ENCODE data around the gene UPF2. TPM values are rescaled to one million over a fixed set of nuclear protein-coding genes. Genes with fewer than 3 reads are reported as not detected.

Gene UPF2
- total RNA-seq, 1 donor from 2014 or later = 16.4 TPM

GRCh38 chr10:11933577-11934223 is 108.9 kb downstream of the UPF2 start:
- peaks cover 2% of the 10 kb centered on the region for H3K9me3 Mint-ChIP-seq (ENCODE audit: unreplicated experiment)
- H3K4me1 Mint-ChIP-seq (ENCODE audit: low read depth, unreplicated experiment) = peaks cover 5% of the 10 kb centered on the region
- H3K36me3 Mint-ChIP-seq (ENCODE audit: unreplicated experiment) = no peaks in the 10 kb centered on the region
- TF ChIP-seq CTCF (IDR thresholded peaks at IDR 0.05; ENCODE audit: partially characterized antibody, unreplicated experiment) = no peak
- DNase-seq = no peak
- H3K4me3 Mint-ChIP-seq (ENCODE audit: unreplicated experiment) = no peak overlapping the region
- H3K27me3 Mint-ChIP-seq (ENCODE audit: unreplicated experiment) = no peaks in the 10 kb centered on the region
- no peak overlapping the region for H3K27ac Mint-ChIP-seq (ENCODE audit: unreplicated experiment)

GRCh38 chr10:11931038-11931437 is 111.6 kb downstream of the UPF2 start:
- Mint-ChIP-seq H3K27ac (ENCODE audit: unreplicated experiment) (no peak overlapping the region), H3K4me1 (ENCODE audit: low read depth, unreplicated experiment) (peaks cover 5% of the 10 kb centered on the region), H3K27me3 (ENCODE audit: unreplicated experiment) (no peaks in the 10 kb centered on the region), H3K36me3 (ENCODE audit: unreplicated experiment) (no peaks in the 10 kb centered on the region), H3K9me3 (ENCODE audit: unreplicated experiment) (no peaks in the 10 kb centered on the region), H3K4me3 (ENCODE audit: unreplicated experiment) (no peak overlapping the region)
- DNase-seq = no peak
- no peak for TF ChIP-seq CTCF (IDR thresholded peaks at IDR 0.05; ENCODE audit: partially characterized antibody, unreplicated experiment)

GRCh38 chr10:11930312-11930978 is 112.2 kb downstream of the UPF2 start:
- Mint-ChIP-seq H3K9me3 (ENCODE audit: unreplicated experiment) (no peaks in the 10 kb centered on the region), H3K27me3 (ENCODE audit: unreplicated experiment) (no peaks in the 10 kb centered on the region), H3K4me1 (ENCODE audit: low read depth, unreplicated experiment) (peaks cover 5% of the 10 kb centered on the region), H3K4me3 (ENCODE audit: unreplicated experiment) (no peak overlapping the region), H3K27ac (ENCODE audit: unreplicated experiment) (no peak overlapping the region), H3K36me3 (ENCODE audit: unreplicated experiment) (no peaks in the 10 kb centered on the region)
- TF ChIP-seq CTCF (IDR thresholded peaks at IDR 0.05; ENCODE audit: partially characterized antibody, unreplicated experiment) = no peak
- DNase-seq = no peak

- H3K36me3 Mint-ChIP-seq (ENCODE audit: unreplicated experiment) = peaks cover 4% of the 10 kb centered on the region
These were observed 114.9 kb downstream of the UPF2 start for GRCh38 chr10:11927746-11928145.

More at GRCh38 chr10:11927746-11928145, 114.9 kb downstream of the UPF2 start:
- H3K27me3 Mint-ChIP-seq (ENCODE audit: unreplicated experiment) = no peaks in the 10 kb centered on the region
- TF ChIP-seq CTCF (IDR thresholded peaks at IDR 0.05; ENCODE audit: partially characterized antibody, unreplicated experiment) = no peak
- no peak overlapping the region for H3K27ac Mint-ChIP-seq (ENCODE audit: unreplicated experiment)
- H3K4me1 Mint-ChIP-seq (ENCODE audit: low read depth, unreplicated experiment) = no peaks in the 10 kb centered on the region
- H3K9me3 Mint-ChIP-seq (ENCODE audit: unreplicated experiment) = no peaks in the 10 kb centered on the region
- no peak overlapping the region for H3K4me3 Mint-ChIP-seq (ENCODE audit: unreplicated experiment)
- DNase-seq = no peak

All from glutamatergic neuron (in vitro differentiated cells).